ENCODE data around the gene WDR27. TPM values are rescaled to one million over a fixed set of nuclear protein-coding genes. Genes with fewer than 3 reads are reported as not detected.

Gene WDR27
- total and polyA plus RNA-seq, 7 donors = 1.2 to 46.0 (median 20.0) TPM

Other genes with a start within 250 kb of the WDR27 start
- gene C6orf120, start 97 bp upstream of the WDR27 start, total RNA-seq = 10 to 100 TPM; 22.7 to 33.6 (median 30.3) TPM
- gene C6orf120, start 97 bp upstream of the WDR27 start, polyA plus RNA-seq = 10 to 100 TPM; 10.2 to 12.2 (median 10.8) TPM
- 10 to 100 TPM; 64.8 to 76.3 (median 72.0) TPM for gene PHF10, start 22.5 kb upstream of the WDR27 start, total RNA-seq
- 10 to 100 TPM; 19.4 to 41.0 (median 27.6) TPM for gene PHF10, start 22.5 kb upstream of the WDR27 start, polyA plus RNA-seq
- gene DYNLT2, start 49.5 kb upstream of the WDR27 start, total RNA-seq = 1 to 10 TPM; 1.4 to 2.2 (median 2.1) TPM
- 1 to 10 TPM in 1 of 3 donors, under 1 TPM in 2; 0.46 to 1.9 (median 0.60) TPM for gene DYNLT2, start 49.5 kb upstream of the WDR27 start, polyA plus RNA-seq
- 10 to 100 TPM; 14.8 to 32.4 (median 19.1) TPM for gene ERMARD, start 49.6 kb upstream of the WDR27 start, total RNA-seq
- gene ERMARD, start 49.6 kb upstream of the WDR27 start, polyA plus RNA-seq = 10 to 100 TPM in 2 of 3 donors, 1 to 10 TPM in 1; 9.0 to 19.2 (median 12.6) TPM

Measured in sigmoid colon (tissue), 7 donors.